A673 (cell line): ENCODE results near the gene GPM6B. TPM values are rescaled to one million over a fixed set of nuclear protein-coding genes. Genes with fewer than 3 reads are reported as not detected.

Experiments
- BruUV-seq: library from RNA; stranded (reverse); fragments of 400-500 nt; replicated peaks from 2 replicates; lab custom pipeline; 2021; lab: Mats Ljungman, UMichigan
- CTCF ChIA-PET: fragments of 300-600 bp; sonication (Branson Sonifier 250); formaldehyde crosslinking; loops from one replicate; lab custom pipeline; 2022; ENCODE audit warnings: antibody characterized with exemption; lab: Charles Lee
- POLR2A ChIA-PET: fragments of 300-600 bp; sonication (Branson Sonifier 250); formaldehyde crosslinking; loops from one replicate; lab custom pipeline; 2022; ENCODE audit warnings: antibody characterized with exemption; ENCODE audit not compliant: low non-redundant PET; lab: Charles Lee
- DNase-seq: peaks from one replicate; pipeline ENCODE4 v3.0.0-alpha.2; 2015; ENCODE audit warnings: low spot score
- H3K27ac ChIP-seq: fragments of 200-600 bp; sonication (generic); 2 replicates; pipeline ENCODE4 v1.5.1; 2016; ENCODE audit warnings: mixed run types, low read depth, mild to moderate bottlenecking, mixed read lengths, antibody characterized with exemption, low read length; ENCODE audit not compliant: poor library complexity, severe bottlenecking
- H3K27me3 ChIP-seq: fragments of 200-600 bp; sonication (generic); replicated peaks from 2 replicates; pipeline ENCODE4 v1.6.1; 2017; ENCODE audit warnings: mixed run types, low read depth, mild to moderate bottlenecking, mixed read lengths, antibody characterized with exemption, low read length; ENCODE audit not compliant: insufficient read depth, poor library complexity
- H3K36me3 ChIP-seq: fragments of 200-600 bp; sonication (generic); 2 replicates; pipeline ENCODE4 v1.6.1; 2016; ENCODE audit warnings: mixed run types, mild to moderate bottlenecking, mixed read lengths, antibody characterized with exemption, low read length; ENCODE audit not compliant: insufficient read depth, poor library complexity, severe bottlenecking
- H3K4me1 ChIP-seq: fragments of 200-600 bp; sonication (generic); 2 replicates; pipeline ENCODE4 v1.6.1; 2017; ENCODE audit warnings: mixed run types, mild to moderate bottlenecking, mixed read lengths, antibody characterized with exemption, low read length; ENCODE audit not compliant: insufficient read depth, poor library complexity, severe bottlenecking
- H3K4me3 ChIP-seq: fragments of 200-600 bp; sonication (generic); 2 replicates; pipeline ENCODE4 v1.5.1; 2016; ENCODE audit warnings: low read depth, mixed run types, mild to moderate bottlenecking, mixed read lengths, low read length; ENCODE audit not compliant: poor library complexity, severe bottlenecking
- H3K9me3 ChIP-seq: fragments of 200-600 bp; sonication (generic); 2 replicates; pipeline ENCODE4 v1.6.1; 2016; ENCODE audit warnings: mixed run types, low read depth, mild to moderate bottlenecking, mixed read lengths, antibody characterized with exemption, low read length; ENCODE audit not compliant: poor library complexity, severe bottlenecking
- EZH2 ChIP-seq: fragments of 200-600 bp; sonication (generic); IDR thresholded peaks from 2 replicates; pipeline ENCODE4 v1.6.1; 2017; ENCODE audit warnings: borderline replicate concordance, low read depth, mild to moderate bottlenecking, mixed read lengths, antibody characterized with exemption, low read length; ENCODE audit not compliant: poor library complexity, severe bottlenecking
- intact Hi-C: fragments of 100-400 bp; cut with micrococcal nuclease; formaldehyde crosslinking; loops from one replicate; pipeline ENCODE4 v1.10.0; 2022; ENCODE audit not compliant: unreplicated experiment
- total RNA-seq: library from RNA; stranded (reverse); gene quantifications from 2 replicates; pipeline ENCODE4 v1.2.3, GENCODE V29; 2021
- TF ChIP-seq, protein P1 (sequence below): fragments of 300-800, 200-600 bp; sonication (generic); conservative IDR thresholded peaks from 2 replicates; pipeline ENCODE4 v1.5.1; 2017; ENCODE audit warnings: low read depth, mild to moderate bottlenecking, antibody characterized with exemption, low read length, moderate library complexity, mixed read lengths

GPM6B gene
- total RNA-seq, 1 experiment from 2014 or later = 7.6 TPM

DNA sequence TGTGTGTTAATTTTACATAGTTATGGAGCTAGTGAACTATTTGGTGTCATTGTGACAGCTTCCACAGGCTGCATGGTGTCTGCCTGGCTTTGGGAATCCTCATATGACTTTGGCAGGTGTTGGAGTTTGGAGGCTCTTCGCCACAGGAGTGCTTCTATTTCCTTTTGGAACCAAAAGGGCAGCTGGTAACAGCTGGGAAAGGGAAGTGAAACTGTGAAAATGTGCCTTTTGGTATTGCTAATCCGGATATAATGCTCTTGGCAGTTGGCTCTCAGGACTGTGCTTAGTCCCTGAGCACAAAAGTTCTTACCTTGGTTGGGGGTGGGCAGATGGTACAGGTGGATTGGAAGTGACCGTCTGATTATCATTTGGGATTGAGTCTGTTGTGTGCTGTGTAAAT lies 64.2 kb downstream of the GPM6B start:
- DNase-seq = no peak
- intact Hi-C loops = no loop called here
- Histone ChIP-seq H3K36me3 (peaks cover 11% of the 10 kb centered on the region), H3K4me1 (no peaks in the 10 kb centered on the region), H3K4me3 (no peak overlapping the region), H3K9me3 (no peaks in the 10 kb centered on the region), H3K27me3 (no peaks in the 10 kb centered on the region), H3K27ac (no peak overlapping the region)
- TF ChIP-seq EZH2 = no peak
- TF ChIP-seq, protein P1, sequence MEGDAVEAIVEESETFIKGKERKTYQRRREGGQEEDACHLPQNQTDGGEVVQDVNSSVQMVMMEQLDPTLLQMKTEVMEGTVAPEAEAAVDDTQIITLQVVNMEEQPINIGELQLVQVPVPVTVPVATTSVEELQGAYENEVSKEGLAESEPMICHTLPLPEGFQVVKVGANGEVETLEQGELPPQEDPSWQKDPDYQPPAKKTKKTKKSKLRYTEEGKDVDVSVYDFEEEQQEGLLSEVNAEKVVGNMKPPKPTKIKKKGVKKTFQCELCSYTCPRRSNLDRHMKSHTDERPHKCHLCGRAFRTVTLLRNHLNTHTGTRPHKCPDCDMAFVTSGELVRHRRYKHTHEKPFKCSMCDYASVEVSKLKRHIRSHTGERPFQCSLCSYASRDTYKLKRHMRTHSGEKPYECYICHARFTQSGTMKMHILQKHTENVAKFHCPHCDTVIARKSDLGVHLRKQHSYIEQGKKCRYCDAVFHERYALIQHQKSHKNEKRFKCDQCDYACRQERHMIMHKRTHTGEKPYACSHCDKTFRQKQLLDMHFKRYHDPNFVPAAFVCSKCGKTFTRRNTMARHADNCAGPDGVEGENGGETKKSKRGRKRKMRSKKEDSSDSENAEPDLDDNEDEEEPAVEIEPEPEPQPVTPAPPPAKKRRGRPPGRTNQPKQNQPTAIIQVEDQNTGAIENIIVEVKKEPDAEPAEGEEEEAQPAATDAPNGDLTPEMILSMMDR = no peak
- CTCF ChIA-PET = interaction anchor here (0.6 kb wide), 1 partner anchor 246 kb away, joined by 3 read pairs; no protein-coding TSS in a partner anchor
- BruUV-seq = no TSS peak
- POLR2A ChIA-PET = no interaction called here

DNA sequence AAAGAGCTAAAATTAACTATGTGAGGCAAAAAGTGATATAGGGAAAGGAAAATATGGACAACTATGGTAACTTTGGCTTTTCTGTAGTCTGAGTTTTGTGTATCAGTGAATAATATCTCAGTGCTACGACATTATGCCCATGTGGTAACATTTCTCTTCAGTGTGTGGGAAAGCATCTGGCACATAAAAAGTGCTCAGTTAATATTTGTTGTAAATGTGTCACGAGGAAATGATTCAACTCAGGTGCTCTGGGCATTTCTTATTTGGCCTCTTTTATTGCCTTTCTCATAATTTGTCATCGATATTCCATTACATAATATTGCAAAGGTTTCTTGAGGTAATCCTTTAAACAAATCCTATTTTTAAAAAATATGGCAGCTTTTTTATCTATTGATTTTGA lies 64.8 kb downstream of the GPM6B start:
- ChIA-PET POLR2A (no interaction called here), CTCF (no interaction called here)
- Histone ChIP-seq H3K4me1 (no peaks in the 10 kb centered on the region), H3K9me3 (no peaks in the 10 kb centered on the region), H3K27ac (no peak overlapping the region), H3K4me3 (no peak overlapping the region), H3K27me3 (no peaks in the 10 kb centered on the region), H3K36me3 (peaks cover 9% of the 10 kb centered on the region)
- intact Hi-C loops = no loop called here
- BruUV-seq = no TSS peak
- TF ChIP-seq, protein P1 = no peak
- no peak for TF ChIP-seq EZH2
- DNase-seq = no peak

DNA sequence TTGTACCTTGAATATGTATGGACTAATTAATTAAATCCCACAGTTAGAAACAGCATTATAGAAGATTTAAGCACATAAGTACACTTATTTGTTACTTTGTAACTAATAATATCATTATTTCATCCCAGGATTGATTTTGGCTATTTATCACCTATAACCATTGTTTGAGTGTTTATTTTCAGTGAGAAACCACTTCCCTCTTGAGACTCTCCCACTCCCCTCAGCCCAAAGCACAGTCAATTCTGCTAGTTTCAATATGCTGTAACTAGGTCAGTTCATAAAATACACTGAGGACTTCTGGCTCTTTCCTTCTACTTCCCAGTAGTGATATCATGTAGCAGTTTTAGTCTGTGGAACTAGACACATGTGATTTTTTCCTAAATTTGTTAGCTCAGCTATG lies 66.1 kb downstream of the GPM6B start:
- intact Hi-C loops = loop anchor here (1.0 kb wide), 1 partner anchor 281 kb away; no protein-coding TSS in a partner anchor
- Histone ChIP-seq H3K27ac (no peak overlapping the region), H3K36me3 (peaks cover 9% of the 10 kb centered on the region), H3K4me3 (no peak overlapping the region), H3K9me3 (no peaks in the 10 kb centered on the region), H3K4me1 (no peaks in the 10 kb centered on the region), H3K27me3 (no peaks in the 10 kb centered on the region)
- CTCF ChIA-PET = interaction anchor here (1.3 kb wide), 1 partner anchor 281 kb away, joined by 6 read pairs; no protein-coding TSS in a partner anchor
- DNase-seq = no peak
- TF ChIP-seq, protein P1 = no peak
- no peak for TF ChIP-seq EZH2
- POLR2A ChIA-PET = no interaction called here
- BruUV-seq = no TSS peak
